Keratinocyte (primary cell): Measurements from ENCODE around the gene PUDP.
"Not testable (repeated sequence)": the region's sequence is repeated elsewhere in the genome, so short reads cannot be mapped to it uniquely, and the experiment has no call there.

Experiments
- CTCF ChIP-seq, 3 experiments: IDR thresholded peaks in 1 of 3; conservative IDR thresholded peaks in 1 of 3; optimal IDR thresholded peaks in 1 of 3; 2 replicates in 2 of 3; 3 replicates in 1 of 3; pipeline versions ENCODE3 to v1.5.1; 2011; ENCODE audit warnings: low read length in 3 of 3, mild to moderate bottlenecking in 3 of 3, moderate library complexity in 2 of 3, control low read depth in 1 of 3, inconsistent platforms in 1 of 3; ENCODE audit not compliant: insufficient read depth in 2 of 3; ENCODE audit errors: extremely low read depth in 1 of 3
- EZH2 ChIP-seq: IDR thresholded peaks from one replicate; pipeline ENCODE4 v1.6.1; 2012; ENCODE audit warnings: inconsistent platforms, mild to moderate bottlenecking, low read length, moderate library complexity

- TF ChIP-seq CTCF (optimal IDR thresholded peaks at IDR 0.05 in 1 of 3, IDR thresholded peaks at IDR 0.05 in 1 of 3, conservative IDR thresholded peaks at IDR 0.05 in 1 of 3; ENCODE audit: extremely low read depth in 1 of 3, insufficient read depth in 2 of 3, low read length in 3 of 3); EZH2: not testable (repeated sequence)
Measured at GRCh38 chrX:7007328-7007727, 140.6 kb downstream of the PUDP start.
